T-helper 2 cell treated with Interferon-gamma antibody and Interleukin-4, amounts not matched to agents 5 μg/mL and 100 μg/mL, for 36 hours (primary cell): ENCODE measurements around the gene HPS4.
"Not testable (repeated sequence)": the region's sequence is repeated elsewhere in the genome, so short reads cannot be mapped to it uniquely, and the experiment has no call there.

Experiments
- DNase-seq: peaks from one replicate; pipeline ENCODE4 v3.0.0; 2021; ENCODE audit warnings: low spot score
- H3K27ac Mint-ChIP-seq: one replicate; pipeline ENCODE4 v1.8.0; 2021; ENCODE audit warnings: mild to moderate bottlenecking, mixed read lengths
- H3K27me3 Mint-ChIP-seq: one replicate; pipeline ENCODE4 v1.8.0; 2021; ENCODE audit warnings: low read depth, mixed read lengths
- H3K36me3 Mint-ChIP-seq: one replicate; pipeline ENCODE4 v1.8.0; 2021; ENCODE audit warnings: low read depth, mixed read lengths
- H3K4me1 Mint-ChIP-seq: one replicate; pipeline ENCODE4 v1.8.0; 2021; ENCODE audit warnings: low read depth, mixed read lengths
- H3K4me3 Mint-ChIP-seq: one replicate; pipeline ENCODE4 v1.8.0; 2022; ENCODE audit warnings: mild to moderate bottlenecking, moderate library complexity, mixed read lengths
- H3K9me3 Mint-ChIP-seq: one replicate; pipeline ENCODE4 v1.8.0; 2021; ENCODE audit warnings: mixed read lengths

Gene HPS4

GRCh38 chr22:26483439-26484359 is at the start of gene HPS4, which contains the start of gene SRRD:
Gene HPS4 (minus strand): TSS chr22:26483783. CDS start chr22:26481762, 2,021 bp downstream.
Gene SRRD (plus strand): TSS chr22:26483877. CDS start chr22:26483891, 14 bp downstream.
- Mint-ChIP-seq H3K27me3 (no peaks in the 10 kb centered on the region), H3K27ac (peak within 1 kb of the TSS; percentile 93), H3K36me3 (peaks cover 11% of the 10 kb centered on the region)

DNA sequence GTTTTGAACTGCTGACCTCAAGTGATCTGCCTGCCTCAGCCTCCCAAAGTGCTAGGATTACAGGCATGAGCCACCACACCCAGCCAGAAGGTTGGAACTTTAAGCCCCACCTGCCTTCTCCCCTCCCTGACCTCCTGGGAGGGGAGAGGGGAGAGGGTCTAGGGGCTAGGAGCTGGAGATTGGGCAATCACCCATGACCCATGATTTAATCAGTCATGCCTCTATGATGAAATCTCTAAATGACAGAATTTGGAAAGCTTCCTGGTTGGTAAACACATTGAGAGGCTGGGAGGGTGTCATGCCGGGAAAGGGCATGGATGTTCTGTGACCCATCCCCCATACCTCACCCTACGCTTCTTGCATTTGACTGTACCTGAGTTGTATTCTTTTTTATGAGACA is 45.8 kb upstream of the HPS4 start:
- no peak for DNase-seq
- Mint-ChIP-seq H3K36me3 (peaks cover 5% of the 10 kb centered on the region), H3K27ac (no peak overlapping the region), H3K4me1 (no peaks in the 10 kb centered on the region), H3K27me3 (no peaks in the 10 kb centered on the region), H3K4me3 (no peak overlapping the region), H3K9me3 (no peaks in the 10 kb centered on the region)

More at GRCh38 chr22:26483439-26484359, at the start of gene HPS4, which contains the start of gene SRRD:
- Mint-ChIP-seq H3K9me3 (no peaks in the 10 kb centered on the region), H3K4me1 (peaks cover 59% of the 10 kb centered on the region), H3K4me3 (peak within 1 kb of the TSS; percentile 92)
- DNase-seq, result peak; percentile 93

GRCh38 chr22:26528518-26528917 is 44.9 kb upstream of the HPS4 start:
- not testable (repeated sequence) for H3K27me3 Mint-ChIP-seq, H3K9me3 Mint-ChIP-seq, H3K27ac Mint-ChIP-seq, H3K36me3 Mint-ChIP-seq, H3K4me1 Mint-ChIP-seq, DNase-seq, H3K4me3 Mint-ChIP-seq

GRCh38 chr22:26527574-26528465 is 44.2 kb upstream of the HPS4 start:
- no peaks in the 10 kb centered on the region for H3K9me3 Mint-ChIP-seq
- H3K36me3 Mint-ChIP-seq, result peaks cover 5% of the 10 kb centered on the region
- no peaks in the 10 kb centered on the region for H3K4me1 Mint-ChIP-seq
- DNase-seq, result no peak
- H3K27ac Mint-ChIP-seq, result no peak overlapping the region
- H3K27me3 Mint-ChIP-seq, result no peaks in the 10 kb centered on the region
- no peak overlapping the region for H3K4me3 Mint-ChIP-seq

- Mint-ChIP-seq H3K27ac (no peak overlapping the region), H3K27me3 (no peaks in the 10 kb centered on the region), H3K9me3 (no peaks in the 10 kb centered on the region), H3K4me1 (no peaks in the 10 kb centered on the region), H3K36me3 (peaks cover 5% of the 10 kb centered on the region), H3K4me3 (no peak overlapping the region)
- DNase-seq, result no peak
Observed at GRCh38 chr22:26527167-26527566, 43.6 kb upstream of the HPS4 start.

DNA sequence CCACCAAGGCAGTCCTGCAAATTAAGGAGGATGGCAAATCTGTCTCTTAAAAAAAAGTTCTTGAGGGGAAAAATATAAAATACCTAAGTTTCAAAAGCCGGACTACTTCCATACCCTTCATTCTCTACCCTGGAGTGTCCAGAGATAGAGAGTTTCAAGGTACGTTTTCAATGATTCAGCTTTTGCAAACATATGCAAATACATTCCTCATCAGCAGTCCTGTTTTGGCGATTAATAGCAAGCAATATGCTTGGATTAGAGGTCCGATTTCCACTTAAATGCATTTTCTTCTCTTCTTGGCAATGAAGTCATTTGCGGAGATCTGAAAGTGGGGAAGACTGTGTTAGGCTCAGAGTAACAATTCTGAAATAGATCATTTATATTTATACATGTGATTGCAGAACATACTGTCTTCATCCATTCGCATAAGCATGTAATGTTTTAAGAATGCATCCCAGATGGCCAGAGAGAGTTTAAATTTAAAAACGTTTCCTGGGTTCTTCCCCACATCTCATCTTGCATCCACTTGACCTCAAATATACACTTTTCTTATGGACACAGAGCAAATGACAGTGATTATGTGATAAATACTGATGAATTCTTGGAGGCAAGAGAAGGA is 42.5 kb upstream of the HPS4 start:
- Mint-ChIP-seq H3K27me3 (no peaks in the 10 kb centered on the region), H3K36me3 (peaks cover 4% of the 10 kb centered on the region), H3K4me3 (no peak overlapping the region), H3K27ac (no peak overlapping the region), H3K4me1 (no peaks in the 10 kb centered on the region), H3K9me3 (no peaks in the 10 kb centered on the region)
- DNase-seq, result no peak

DNA sequence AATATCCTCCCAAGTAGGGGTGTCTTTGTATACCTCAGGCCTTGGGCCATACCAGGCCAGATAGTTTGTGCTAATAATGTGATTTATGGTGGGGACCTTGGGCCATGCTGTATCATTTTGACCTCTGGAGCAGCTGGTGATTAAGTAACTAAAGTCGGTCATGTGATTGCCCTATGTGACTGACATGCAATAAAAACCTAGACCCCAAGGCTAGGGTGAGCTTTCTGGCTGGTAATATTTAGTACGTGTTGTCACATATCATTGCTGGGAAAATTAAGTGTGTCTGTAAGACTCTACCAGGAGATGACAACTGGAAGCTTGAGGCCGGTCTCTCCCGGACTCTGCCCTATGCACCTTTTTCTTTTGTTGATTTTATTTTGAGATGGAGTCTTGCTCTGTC is 41.3 kb upstream of the HPS4 start:
- no peaks in the 10 kb centered on the region for H3K9me3 Mint-ChIP-seq
- H3K4me3 Mint-ChIP-seq, result no peak overlapping the region
- no peaks in the 10 kb centered on the region for H3K27me3 Mint-ChIP-seq
- DNase-seq, result no peak
- no peaks in the 10 kb centered on the region for H3K4me1 Mint-ChIP-seq
- no peak overlapping the region for H3K27ac Mint-ChIP-seq
- peaks cover 2% of the 10 kb centered on the region for H3K36me3 Mint-ChIP-seq

GRCh38 chr22:26522592-26522991 is 39.0 kb upstream of the HPS4 start:
- DNase-seq, result no peak

DNA sequence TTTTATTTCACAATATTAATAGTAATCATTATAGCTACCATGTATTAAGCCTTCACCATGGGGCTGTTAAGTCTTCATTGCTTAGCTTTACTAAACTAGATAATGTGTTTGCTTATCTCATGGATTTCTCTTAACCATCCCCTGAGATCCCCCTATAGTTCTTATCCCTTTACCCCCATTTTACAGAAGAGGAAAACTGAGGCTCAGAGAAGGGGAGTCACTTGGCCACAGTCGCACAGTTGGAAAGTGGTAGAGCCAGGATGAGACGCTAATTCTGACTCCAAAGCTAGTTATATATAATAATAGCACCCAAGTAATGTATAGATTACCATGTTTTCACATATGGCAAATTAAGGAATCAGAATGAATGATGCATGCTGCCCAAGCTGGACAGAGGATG is 38.4 kb upstream of the HPS4 start:
- Mint-ChIP-seq H3K27ac (no peak overlapping the region), H3K9me3 (no peaks in the 10 kb centered on the region)

More at GRCh38 chr22:26522592-26522991, 39.0 kb upstream of the HPS4 start:
- no peaks in the 10 kb centered on the region for H3K9me3 Mint-ChIP-seq
- no peaks in the 10 kb centered on the region for H3K36me3 Mint-ChIP-seq
- H3K4me3 Mint-ChIP-seq, result no peak overlapping the region
- H3K27me3 Mint-ChIP-seq, result no peaks in the 10 kb centered on the region
- no peak overlapping the region for H3K27ac Mint-ChIP-seq
- no peaks in the 10 kb centered on the region for H3K4me1 Mint-ChIP-seq

DNA sequence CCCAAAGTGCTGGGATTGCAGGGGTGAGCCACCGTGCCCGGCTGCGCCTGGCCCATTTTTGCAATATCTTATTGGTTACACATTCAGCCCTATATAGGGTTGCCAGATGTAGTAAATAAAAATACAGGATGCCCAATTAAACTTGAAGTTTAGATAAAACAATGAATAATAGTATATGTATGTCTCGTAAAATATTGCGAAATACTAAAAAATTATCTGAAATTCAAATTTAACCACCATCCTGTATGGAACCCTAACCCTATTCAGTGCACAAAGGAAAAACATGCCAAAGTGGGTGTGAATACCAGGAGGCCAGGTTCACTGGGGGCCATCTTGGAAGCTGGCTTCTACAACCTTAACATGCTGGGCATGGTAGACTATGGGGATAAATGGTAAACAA is 33.8 kb upstream of the HPS4 start:
- peaks cover 14% of the 10 kb centered on the region for H3K4me1 Mint-ChIP-seq
- H3K36me3 Mint-ChIP-seq, result no peaks in the 10 kb centered on the region
- H3K4me3 Mint-ChIP-seq, result no peak overlapping the region
- no peaks in the 10 kb centered on the region for H3K9me3 Mint-ChIP-seq
- H3K27me3 Mint-ChIP-seq, result no peaks in the 10 kb centered on the region
- H3K27ac Mint-ChIP-seq, result no peak overlapping the region
- DNase-seq, result no peak

More for the DNA sequence above, 38.4 kb upstream of the HPS4 start:
- H3K4me1 Mint-ChIP-seq, result no peaks in the 10 kb centered on the region
- no peak for DNase-seq
- H3K27me3 Mint-ChIP-seq, result no peaks in the 10 kb centered on the region
- H3K36me3 Mint-ChIP-seq, result no peaks in the 10 kb centered on the region
- no peak overlapping the region for H3K4me3 Mint-ChIP-seq

GRCh38 chr22:26516503-26516902 is 32.9 kb upstream of the HPS4 start:
- Mint-ChIP-seq H3K27me3 (no peaks in the 10 kb centered on the region), H3K27ac (no peak overlapping the region), H3K4me1 (peaks cover 14% of the 10 kb centered on the region), H3K4me3 (no peak overlapping the region), H3K36me3 (peaks cover 1% of the 10 kb centered on the region), H3K9me3 (no peaks in the 10 kb centered on the region)
- no peak for DNase-seq

DNA sequence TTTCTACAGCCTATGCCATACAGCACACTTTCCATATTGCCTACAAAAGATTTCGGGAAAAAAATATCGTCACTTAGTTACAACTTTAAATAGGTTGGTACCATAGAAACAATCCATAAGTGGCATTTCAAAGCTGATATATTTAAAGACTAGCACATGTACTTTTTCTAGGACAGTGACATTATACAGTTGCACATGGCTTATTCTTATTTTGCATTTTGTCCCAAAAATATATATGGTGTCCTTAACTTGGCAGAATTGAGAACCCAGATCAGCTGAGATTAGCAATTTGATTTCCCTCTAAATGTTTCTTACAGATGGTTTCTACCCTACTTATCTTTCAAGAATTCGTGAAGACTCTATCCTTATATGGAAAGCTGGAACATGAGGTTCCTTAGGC is 32.3 kb upstream of the HPS4 start:
- DNase-seq, result no peak
- H3K27ac Mint-ChIP-seq, result no peak overlapping the region
- H3K9me3 Mint-ChIP-seq, result no peaks in the 10 kb centered on the region
- H3K27me3 Mint-ChIP-seq, result no peaks in the 10 kb centered on the region
- peaks cover 17% of the 10 kb centered on the region for H3K4me1 Mint-ChIP-seq
- peaks cover 1% of the 10 kb centered on the region for H3K36me3 Mint-ChIP-seq
- H3K4me3 Mint-ChIP-seq, result no peak overlapping the region

GRCh38 chr22:26514419-26515161 is 31.0 kb upstream of the HPS4 start:
- DNase-seq, result no peak
- Mint-ChIP-seq H3K9me3 (no peaks in the 10 kb centered on the region), H3K27me3 (no peaks in the 10 kb centered on the region), H3K27ac (no peak overlapping the region), H3K4me1 (peaks cover 21% of the 10 kb centered on the region), H3K4me3 (no peak overlapping the region), H3K36me3 (peaks cover 8% of the 10 kb centered on the region)
